ENCODE results near the gene TMEM116. TPM values are rescaled to one million over a fixed set of nuclear protein-coding genes. Genes with fewer than 3 reads are reported as not detected.
"Not testable (repeated sequence)": the region's sequence is repeated elsewhere in the genome, so short reads cannot be mapped to it uniquely, and the experiment has no call there.

Gene TMEM116
- total and polyA plus RNA-seq, 2 of the 4 experiments (the other 2 are of a cell fraction) = 5.5 to 8.4 TPM

- Histone ChIP-seq H4K5ac (ENCODE audit: low read depth, low read length) (no peak overlapping the region), H3K4ac (ENCODE audit: low read depth, low read length) (no peak overlapping the region), H3K27ac (ENCODE audit: insufficient read depth, low read length) (no peak overlapping the region), H3K4me3 (ENCODE audit: insufficient read depth, low read depth, low read length) (no peak overlapping the region), H3K9me1 (ENCODE audit: insufficient read depth, low read length) (no peaks in the 10 kb centered on the region), H3K79me1 (ENCODE audit: low read depth in 1 of 2, low read length in 2 of 2) (no peaks in the 10 kb centered on the region), H2BK20ac (ENCODE audit: low read depth, low read length) (no peak overlapping the region), H3K18ac (ENCODE audit: low read depth, low read length) (no peak overlapping the region), H2AK5ac (ENCODE audit: low read depth, low read length) (no peak overlapping the region), H3K4me1 (ENCODE audit: control insufficient read depth, insufficient read depth, low read length) (no peaks in the 10 kb centered on the region), H3K56ac (ENCODE audit: extremely low read depth, insufficient read depth, low read length) (no peak overlapping the region), H2BK5ac (ENCODE audit: low read depth, low read length, poor library complexity, severe bottlenecking) (no peak overlapping the region), H4K91ac (ENCODE audit: insufficient read depth, low read depth, low read length) (no peak overlapping the region), H2AK9ac (replicated peaks; ENCODE audit: low read depth, low read length, poor library complexity) (no peak overlapping the region), H2BK15ac (ENCODE audit: low read depth, low read length) (no peak overlapping the region), H3K9ac (ENCODE audit: low read depth, low read length) (no peak overlapping the region), H3K14ac (replicated peaks; ENCODE audit: low read depth, low read length) (no peak overlapping the region), H3K23ac (ENCODE audit: low read depth, low read length) (no peak overlapping the region), H2BK120ac (ENCODE audit: low read depth, low read length) (no peak overlapping the region), H3K36me3 (ENCODE audit: control insufficient read depth, insufficient read depth, low read length) (no peaks in the 10 kb centered on the region), H3K27me3 (ENCODE audit: control insufficient read depth, insufficient read depth, low read length) (no peaks in the 10 kb centered on the region), H4K8ac (ENCODE audit: low read depth in 2 of 2, low read length in 2 of 2) (no peak overlapping the region), H4K20me1 (ENCODE audit: insufficient read depth, low read length) (no peaks in the 10 kb centered on the region), H3K9me3 (ENCODE audit: control insufficient read depth, insufficient read depth, low read length) (peaks cover 3% of the 10 kb centered on the region; the same call in 1 of the 2 replicates), H3K4me2 (ENCODE audit: low read depth, low read length) (no peak overlapping the region), H2AFZ (replicated peaks; ENCODE audit: low read length, poor library complexity) (no peak overlapping the region)
- dilution Hi-C loops (cut with HindIII; ENCODE audit: low sequenced_read_pairs, unreplicated experiment) (no loop called here), intact Hi-C loops (cut with micrococcal nuclease) (no loop called here), in situ Hi-C loops (cut with MboI; ENCODE audit: low sequenced_read_pairs) (no loop called here)
- no CpG with 5 or more reads among the region's 1 CpG for WGBS, 2 experiments (ENCODE audit: extremely low coverage in 2 of 2, insufficient read length in 1 of 2)
- CTCF ChIA-PET = no interaction called here
- no peak for TF ChIP-seq ELK1 (IDR thresholded peaks at IDR 0.05; ENCODE audit: borderline replicate concordance, low read depth, low read length)
- no peak for TF ChIP-seq CTCF (conservative IDR thresholded peaks at IDR 0.05; ENCODE audit: low read depth, low read length)
- TF ChIP-seq POLR2A (IDR thresholded peaks at IDR 0.05; ENCODE audit: low read depth, low read length) = no peak
- TF ChIP-seq SMC3 (IDR thresholded peaks at IDR 0.05; ENCODE audit: low read depth, low read length) = no peak
- no peak for TF ChIP-seq BHLHE40 (IDR thresholded peaks at IDR 0.05; ENCODE audit: low read depth, low read length)
- TF ChIP-seq RAD21 (IDR thresholded peaks at IDR 0.05; ENCODE audit: low read length) = no peak
- no peak for TF ChIP-seq CHD1 (IDR thresholded peaks at IDR 0.05; ENCODE audit: low read depth, low read length)
- POLR2A ChIA-PET (ENCODE audit: unreplicated experiment) = no interaction called here
- DNase-seq (no peak), ATAC-seq (ENCODE audit: low read depth) (no peak)
- no TSS peak for BruUV-seq (replicated peaks)
Observed at GRCh38 chr12:111964935-111965334, 48.0 kb downstream of the TMEM116 start.

- intact Hi-C loops (cut with micrococcal nuclease); BruUV-seq (replicated peaks); DNase-seq: not testable (repeated sequence)
Observed at GRCh38 chr12:111959518-111959917, 53.4 kb downstream of the TMEM116 start.

More at GRCh38 chr12:111959518-111959917, 53.4 kb downstream of the TMEM116 start:
- H3K9ac ChIP-seq (ENCODE audit: low read depth, low read length); in situ Hi-C loops (cut with MboI; ENCODE audit: low sequenced_read_pairs); H3K9me3 ChIP-seq (ENCODE audit: control insufficient read depth, insufficient read depth, low read length); H3K4ac ChIP-seq (ENCODE audit: low read depth, low read length); H2AK5ac ChIP-seq (ENCODE audit: low read depth, low read length); H3K56ac ChIP-seq (ENCODE audit: extremely low read depth, insufficient read depth, low read length); H2AK9ac ChIP-seq (replicated peaks; ENCODE audit: low read depth, low read length, poor library complexity); H4K20me1 ChIP-seq (ENCODE audit: insufficient read depth, low read length); dilution Hi-C loops (cut with HindIII; ENCODE audit: low sequenced_read_pairs, unreplicated experiment); H3K27me3 ChIP-seq (ENCODE audit: control insufficient read depth, insufficient read depth, low read length); H3K23ac ChIP-seq (ENCODE audit: low read depth, low read length); H3K79me1 ChIP-seq (ENCODE audit: low read depth in 1 of 2, low read length in 2 of 2); H2BK20ac ChIP-seq (ENCODE audit: low read depth, low read length); H4K8ac ChIP-seq (ENCODE audit: low read depth in 2 of 2, low read length in 2 of 2); POLR2A ChIA-PET (ENCODE audit: unreplicated experiment); H3K4me3 ChIP-seq (ENCODE audit: insufficient read depth, low read depth, low read length); H3K4me2 ChIP-seq (ENCODE audit: low read depth, low read length); H3K36me3 ChIP-seq (ENCODE audit: control insufficient read depth, insufficient read depth, low read length); H4K5ac ChIP-seq (ENCODE audit: low read depth, low read length); H3K9me1 ChIP-seq (ENCODE audit: insufficient read depth, low read length); ATAC-seq (ENCODE audit: low read depth); H3K4me1 ChIP-seq (ENCODE audit: control insufficient read depth, insufficient read depth, low read length); H3K14ac ChIP-seq (replicated peaks; ENCODE audit: low read depth, low read length); H2BK120ac ChIP-seq (ENCODE audit: low read depth, low read length); H2BK15ac ChIP-seq (ENCODE audit: low read depth, low read length); H3K27ac ChIP-seq (ENCODE audit: insufficient read depth, low read length); H2AFZ ChIP-seq (replicated peaks; ENCODE audit: low read length, poor library complexity); H3K18ac ChIP-seq (ENCODE audit: low read depth, low read length); CTCF ChIA-PET; H2BK5ac ChIP-seq (ENCODE audit: low read depth, low read length, poor library complexity, severe bottlenecking); H4K91ac ChIP-seq (ENCODE audit: insufficient read depth, low read depth, low read length): not testable (repeated sequence)
- WGBS, 2 experiments (ENCODE audit: extremely low coverage in 2 of 2, insufficient read length in 1 of 2) = no CpG with 5 or more reads among the region's 2 CpGs
